IMR-90 (cell line): ENCODE data around the gene ABHD16A.

Experiments used
- POLR2A ChIP-seq: IDR thresholded peaks from 2 replicates; pipeline ENCODE4 v1.6.1; 2012; ENCODE audit warnings: mild to moderate bottlenecking, low read depth, low read length
- TF ChIP-seq, protein P1 (sequence below): fragments of 150-350 bp; IDR thresholded peaks from 2 replicates; pipeline ENCODE4 v1.6.1; 2017; ENCODE audit warnings: mild to moderate bottlenecking, antibody characterized with exemption, low read length, low read depth
- TF ChIP-seq, protein P2 (sequence below): conservative IDR thresholded peaks from 2 replicates; pipeline ENCODE4 v1.5.1; 2012; ENCODE audit warnings: mild to moderate bottlenecking, low read depth, low read length, improper control_type of control experiment

DNA sequence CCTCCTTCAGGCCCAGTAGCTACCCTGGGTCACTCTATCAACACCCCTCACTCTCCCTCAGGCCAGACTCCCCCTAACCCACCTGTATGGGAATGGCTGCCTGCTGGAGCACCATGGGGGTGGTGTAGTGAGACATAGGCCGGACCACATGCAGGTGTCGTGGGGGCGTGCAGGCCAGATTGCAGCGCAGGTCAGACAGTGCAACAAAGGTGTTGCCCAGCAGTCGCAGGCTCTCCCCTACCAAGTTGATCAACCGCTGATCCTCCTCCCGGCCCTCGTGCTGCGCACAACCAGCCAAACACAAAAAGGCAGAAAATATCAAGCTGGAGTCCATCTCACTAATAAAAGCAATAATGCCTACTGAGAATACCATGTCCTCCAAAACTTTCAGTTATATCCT, 57.8 kb downstream of the ABHD16A start:
- TF ChIP-seq, protein P1, sequence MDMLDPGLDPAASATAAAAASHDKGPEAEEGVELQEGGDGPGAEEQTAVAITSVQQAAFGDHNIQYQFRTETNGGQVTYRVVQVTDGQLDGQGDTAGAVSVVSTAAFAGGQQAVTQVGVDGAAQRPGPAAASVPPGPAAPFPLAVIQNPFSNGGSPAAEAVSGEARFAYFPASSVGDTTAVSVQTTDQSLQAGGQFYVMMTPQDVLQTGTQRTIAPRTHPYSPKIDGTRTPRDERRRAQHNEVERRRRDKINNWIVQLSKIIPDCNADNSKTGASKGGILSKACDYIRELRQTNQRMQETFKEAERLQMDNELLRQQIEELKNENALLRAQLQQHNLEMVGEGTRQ, result no peak
- TF ChIP-seq, protein P2, sequence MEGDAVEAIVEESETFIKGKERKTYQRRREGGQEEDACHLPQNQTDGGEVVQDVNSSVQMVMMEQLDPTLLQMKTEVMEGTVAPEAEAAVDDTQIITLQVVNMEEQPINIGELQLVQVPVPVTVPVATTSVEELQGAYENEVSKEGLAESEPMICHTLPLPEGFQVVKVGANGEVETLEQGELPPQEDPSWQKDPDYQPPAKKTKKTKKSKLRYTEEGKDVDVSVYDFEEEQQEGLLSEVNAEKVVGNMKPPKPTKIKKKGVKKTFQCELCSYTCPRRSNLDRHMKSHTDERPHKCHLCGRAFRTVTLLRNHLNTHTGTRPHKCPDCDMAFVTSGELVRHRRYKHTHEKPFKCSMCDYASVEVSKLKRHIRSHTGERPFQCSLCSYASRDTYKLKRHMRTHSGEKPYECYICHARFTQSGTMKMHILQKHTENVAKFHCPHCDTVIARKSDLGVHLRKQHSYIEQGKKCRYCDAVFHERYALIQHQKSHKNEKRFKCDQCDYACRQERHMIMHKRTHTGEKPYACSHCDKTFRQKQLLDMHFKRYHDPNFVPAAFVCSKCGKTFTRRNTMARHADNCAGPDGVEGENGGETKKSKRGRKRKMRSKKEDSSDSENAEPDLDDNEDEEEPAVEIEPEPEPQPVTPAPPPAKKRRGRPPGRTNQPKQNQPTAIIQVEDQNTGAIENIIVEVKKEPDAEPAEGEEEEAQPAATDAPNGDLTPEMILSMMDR, result no peak
- TF ChIP-seq POLR2A, result no peak
